HG03064 (cell line): ENCODE results near the gene NIF3L1.
"Not testable (repeated sequence)": the region's sequence is repeated elsewhere in the genome, so short reads cannot be mapped to it uniquely, and the experiment has no call there.

Experiments used
- ATAC-seq: cut with Tn5 transposase; IDR thresholded peaks from one replicate; pipeline ENCODE4 v1.9.1; 2021; ENCODE audit warnings: low read depth; ENCODE audit not compliant: unreplicated experiment

NIF3L1 gene

GRCh38 chr2:200869014-200869413, 20.2 kb upstream of the NIF3L1 start:
- ATAC-seq, result no peak

GRCh38 chr2:200871151-200871550, 18.0 kb upstream of the NIF3L1 start:
- ATAC-seq, result no peak

- no peak for ATAC-seq
These were observed 15.6 kb upstream of the NIF3L1 start for GRCh38 chr2:200873560-200873959.

- ATAC-seq, result no peak
These were observed 11.7 kb upstream of the NIF3L1 start for GRCh38 chr2:200877443-200877842.

GRCh38 chr2:200878289-200878880, 10.8 kb upstream of the NIF3L1 start:
- ATAC-seq, result no peak

- not testable (repeated sequence) for ATAC-seq
These were observed 7.4 kb upstream of the NIF3L1 start for GRCh38 chr2:200881715-200882249.

- ATAC-seq, result no peak
These were observed 10.3 kb downstream of the NIF3L1 start for GRCh38 chr2:200899482-200899881.

- peak; percentile 98 for ATAC-seq
These were observed 12.4 kb downstream of the NIF3L1 start for GRCh38 chr2:200901459-200902072.

- ATAC-seq, result no peak
These were observed 16.6 kb downstream of the NIF3L1 start for GRCh38 chr2:200905618-200906296.

GRCh38 chr2:200909958-200910357, 20.8 kb downstream of the NIF3L1 start:
- no peak for ATAC-seq

GRCh38 chr2:200913654-200914053, 24.5 kb downstream of the NIF3L1 start:
- ATAC-seq, result no peak

- no peak for ATAC-seq
These were observed 33.3 kb downstream of the NIF3L1 start for GRCh38 chr2:200922439-200922838.

- no peak for ATAC-seq
These were observed 40.4 kb downstream of the NIF3L1 start for GRCh38 chr2:200929334-200930249.

GRCh38 chr2:200930947-200931626, 41.9 kb downstream of the NIF3L1 start:
- no peak for ATAC-seq

- ATAC-seq, result no peak
These were observed 50.7 kb downstream of the NIF3L1 start for GRCh38 chr2:200939832-200940231.

GRCh38 chr2:200943527-200944105, 54.4 kb downstream of the NIF3L1 start:
- no peak for ATAC-seq

GRCh38 chr2:200944467-200945394, 55.6 kb downstream of the NIF3L1 start:
- no peak for ATAC-seq

GRCh38 chr2:200945395-200945729, 56.2 kb downstream of the NIF3L1 start:
- ATAC-seq, result no peak

- no peak for ATAC-seq
These were observed 61.2 kb downstream of the NIF3L1 start for GRCh38 chr2:200950378-200950777.
